Hepatocyte (in vitro differentiated cells): Measurements from ENCODE around the gene PTPRC.

ENCODE experiments used
- CTCF ChIP-seq: fragments of 200-600 bp; sonication (generic); IDR thresholded peaks from 2 replicates; pipeline ENCODE4 v1.5.1; 2016; ENCODE audit warnings: antibody characterized with exemption, mild to moderate bottlenecking; ENCODE audit not compliant: poor library complexity
- EZH2 ChIP-seq: fragments of 200-600 bp; sonication (generic); IDR thresholded peaks from 2 replicates; pipeline ENCODE4 v1.6.1; 2016; ENCODE audit warnings: antibody characterized with exemption, mild to moderate bottlenecking, borderline replicate concordance
- EZH2phosphoT487 ChIP-seq: fragments of 200-600 bp; sonication (generic); IDR thresholded peaks from one replicate; pipeline ENCODE4 v1.6.1; 2018; ENCODE audit warnings: antibody characterized with exemption, mild to moderate bottlenecking, low read depth, moderate library complexity; ENCODE audit not compliant: unreplicated experiment, severe bottlenecking

- TF ChIP-seq CTCF (no peak), EZH2 (no peak), EZH2phosphoT487 (no peak)
These were observed 43.1 kb upstream of the PTPRC start for GRCh38 chr1:198595765-198596164.
